Activated CD4-positive, CD25-positive, alpha-beta regulatory T cell treated with anti-CD3 and anti-CD28 coated beads, Interleukin-2, amount 50 U/mL, for 16 hours (primary cell): ENCODE measurements around the gene CACNA1B.
"Not testable (repeated sequence)": the region's sequence is repeated elsewhere in the genome, so short reads cannot be mapped to it uniquely, and the experiment has no call there.

Source experiments
- DNase-seq: peaks from one replicate; pipeline ENCODE4 v3.0.0-alpha.2; 2020; ENCODE audit warnings: low read depth, low spot score

The CACNA1B gene

DNA sequence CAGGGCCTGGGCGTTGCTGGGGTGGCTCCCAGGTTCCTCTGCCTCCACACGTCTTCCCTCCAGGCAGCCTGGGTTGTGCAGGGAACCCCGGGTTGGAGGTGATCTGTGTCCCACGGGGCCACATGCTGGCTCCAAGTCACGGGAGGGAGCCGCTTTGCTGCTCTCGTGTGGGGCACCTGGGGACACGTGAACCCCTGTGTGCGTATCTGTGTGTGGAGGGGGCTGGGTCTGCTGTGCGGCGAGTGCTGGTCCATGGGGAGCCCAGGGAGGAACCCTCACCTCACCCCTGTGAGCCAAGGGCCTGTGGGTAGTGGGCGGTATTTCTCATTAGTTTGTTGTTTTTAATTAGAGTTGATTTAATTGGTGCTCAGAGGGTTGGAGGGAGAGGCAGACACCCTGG, 7.5 kb downstream of the CACNA1B start:
- DNase-seq = not testable (repeated sequence)

DNA sequence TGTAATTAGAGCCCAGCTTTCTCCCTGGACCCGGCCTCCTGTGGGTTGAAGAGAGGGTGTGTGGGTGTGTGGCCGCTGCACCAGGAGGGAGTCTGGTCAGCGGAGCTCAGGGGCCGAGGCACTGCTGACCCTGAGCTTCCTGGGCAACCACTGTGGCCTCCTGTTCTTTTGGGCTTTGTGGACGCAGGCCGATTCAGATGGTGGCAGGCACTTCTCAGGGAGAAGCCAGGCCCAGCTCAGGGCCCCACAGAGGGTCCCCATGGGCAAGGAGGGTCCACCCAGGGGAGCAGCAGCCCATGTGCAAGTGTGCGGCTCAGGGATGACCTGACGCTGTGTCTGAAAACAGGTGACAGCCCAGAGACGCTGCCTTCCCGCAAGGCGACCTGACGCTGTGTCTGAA, 11.0 kb downstream of the CACNA1B start:
- not testable (repeated sequence) for DNase-seq

DNA sequence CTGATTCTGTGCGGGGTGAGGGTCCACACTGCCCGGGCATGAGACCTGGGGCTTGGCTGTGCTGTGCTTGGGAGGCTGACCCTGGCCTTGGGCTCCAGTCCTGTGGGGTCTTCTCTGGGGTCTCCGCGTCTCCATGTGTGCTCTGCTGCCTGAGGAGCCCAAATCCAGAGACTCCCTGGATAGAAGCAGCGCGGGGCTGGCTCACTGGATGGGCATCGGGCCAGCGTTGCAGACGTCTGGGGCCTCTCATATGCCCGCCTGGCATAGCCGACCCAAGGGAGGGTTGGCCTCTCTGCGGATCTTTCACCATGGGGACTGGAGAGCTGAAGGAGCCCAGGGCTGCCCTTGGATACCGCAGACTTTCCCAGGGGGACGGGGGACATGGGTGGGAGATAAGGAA, 12.4 kb downstream of the CACNA1B start:
- not testable (repeated sequence) for DNase-seq

DNA sequence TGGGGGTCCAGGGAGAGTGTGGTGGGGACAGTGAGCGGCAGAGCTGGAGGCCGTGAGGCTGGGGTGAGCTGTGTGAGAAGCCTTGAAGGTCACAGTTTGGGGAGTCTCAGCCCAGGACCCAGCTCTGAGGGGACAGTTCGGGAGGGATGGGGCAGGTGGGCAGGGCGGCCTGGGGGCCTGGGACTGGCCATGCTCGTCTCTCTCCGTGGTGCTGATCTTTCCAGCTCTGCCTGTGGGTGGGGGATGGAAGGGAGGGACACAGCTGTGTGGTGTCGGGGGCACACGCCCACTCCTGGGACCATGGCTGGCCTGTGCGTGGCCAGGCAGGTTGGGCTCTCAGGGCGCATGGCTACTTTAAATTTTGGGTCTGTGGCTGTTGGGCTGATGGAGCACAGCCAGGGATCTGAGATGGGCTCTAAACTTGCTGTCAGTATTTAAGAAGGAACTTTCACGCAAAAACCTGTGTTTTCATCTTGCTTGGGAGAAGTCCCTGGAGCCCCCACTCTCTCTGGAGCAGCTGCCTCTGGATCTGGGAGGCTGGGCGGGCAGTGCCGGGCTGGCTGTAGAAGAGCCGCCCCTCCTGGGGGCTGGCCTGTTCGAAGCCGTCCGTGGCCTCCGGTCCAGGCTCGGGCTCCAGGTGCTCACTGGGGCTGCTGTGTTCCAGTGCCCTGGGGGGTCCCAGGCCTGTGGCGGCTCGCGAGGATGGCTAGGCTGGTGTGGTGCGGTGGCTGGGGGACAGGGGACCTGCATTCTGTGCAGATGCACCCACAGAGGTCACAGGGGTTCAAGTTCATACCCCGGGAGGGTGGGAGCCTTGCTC, 13.4 kb downstream of the CACNA1B start:
- DNase-seq = not testable (repeated sequence)

DNA sequence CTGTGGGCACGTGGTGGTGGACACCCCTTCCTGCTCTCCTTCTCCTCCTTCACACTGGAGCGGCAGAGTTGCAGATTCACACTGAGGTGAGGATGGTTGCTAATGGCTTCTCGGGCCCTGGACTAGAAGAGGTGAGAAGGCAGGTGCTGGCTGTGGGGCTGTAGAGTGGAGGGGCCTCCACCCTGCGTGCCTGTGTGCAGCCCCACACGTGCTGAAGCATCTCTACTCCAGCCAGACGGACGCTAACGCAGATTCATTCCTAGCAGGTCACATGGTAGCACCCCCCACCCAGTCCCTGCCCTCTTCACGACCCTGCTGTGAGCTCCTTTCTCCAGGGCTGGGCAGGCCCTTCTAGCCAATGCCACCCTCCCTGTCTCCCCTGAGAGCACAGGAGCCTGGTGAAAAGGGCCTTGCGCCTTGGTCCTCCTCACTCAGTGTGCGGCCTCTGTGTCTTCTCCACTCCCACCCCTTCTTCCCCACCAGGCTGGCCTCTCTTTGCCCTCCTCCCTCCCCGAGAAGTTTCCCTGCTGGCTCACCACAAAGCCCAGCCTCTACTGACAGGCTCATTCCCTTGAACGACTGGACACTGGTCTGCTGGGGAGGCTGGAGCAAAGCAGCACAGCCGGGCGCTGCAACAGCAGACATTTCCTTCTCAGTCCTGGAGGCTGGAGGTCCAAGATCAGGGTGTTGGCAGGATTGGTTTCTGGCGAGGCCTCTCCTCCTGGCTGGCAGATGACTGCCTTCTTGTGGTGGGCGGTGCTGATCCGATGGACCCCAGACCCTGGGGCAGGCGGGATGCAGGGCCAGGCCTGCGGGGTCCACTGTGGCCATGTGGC, 14.2 kb downstream of the CACNA1B start:
- no peak for DNase-seq

DNA sequence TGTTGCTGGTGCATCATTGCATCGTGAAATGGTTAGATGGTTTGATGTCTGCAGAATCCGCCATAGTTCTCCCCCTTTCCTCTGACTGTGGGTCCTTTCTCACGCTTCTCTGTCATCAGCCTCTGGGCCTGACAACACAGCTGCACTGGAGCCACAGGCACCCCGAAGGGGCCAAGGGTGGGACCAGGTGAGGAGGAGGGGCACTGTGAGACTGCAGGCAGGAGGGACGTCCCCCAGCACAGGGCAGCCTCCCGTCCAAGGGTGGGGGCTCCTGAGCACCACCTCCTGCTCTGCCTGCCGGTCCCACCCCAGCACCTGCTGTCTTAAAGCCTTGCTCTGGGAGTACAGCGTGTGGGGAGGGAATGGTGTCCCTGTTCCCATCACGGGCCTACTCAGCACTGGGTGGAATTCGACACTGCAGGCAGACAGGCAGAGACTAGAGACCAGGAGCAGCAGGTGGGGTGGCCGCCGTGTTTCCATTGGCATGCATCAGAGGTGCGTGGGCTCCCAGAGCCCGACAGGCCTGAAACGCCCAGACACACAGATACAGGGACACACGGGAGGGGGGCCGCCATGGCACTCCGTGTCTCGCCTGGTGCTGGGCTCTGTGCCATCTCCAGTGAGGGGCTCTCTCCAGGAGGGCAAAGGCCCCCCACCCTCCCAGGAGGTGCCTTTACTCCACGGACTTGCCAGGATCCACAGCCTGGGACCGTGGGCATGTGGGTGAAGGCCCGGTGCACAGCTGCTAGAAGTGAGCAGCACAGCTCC, 15.0 kb downstream of the CACNA1B start:
- DNase-seq = no peak

DNA sequence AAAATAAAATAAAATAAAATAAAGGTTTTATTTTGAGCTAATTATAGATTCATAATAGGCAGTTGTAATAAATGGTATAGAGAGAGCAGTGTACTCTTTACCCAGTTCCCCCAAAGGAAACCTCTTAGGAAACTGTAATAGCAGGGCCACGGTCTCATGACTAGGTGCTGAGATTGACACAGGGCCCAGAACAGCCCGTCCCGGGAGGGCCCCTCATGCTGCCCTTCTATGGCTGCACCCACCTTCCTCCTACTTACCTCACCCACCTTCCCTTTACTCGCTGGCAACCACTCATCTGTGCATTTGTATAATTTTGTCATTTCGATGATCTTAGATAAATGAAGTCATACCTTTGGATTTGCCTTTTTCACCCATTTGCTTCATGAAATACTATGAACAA, 16.1 kb downstream of the CACNA1B start:
- no peak for DNase-seq

DNA sequence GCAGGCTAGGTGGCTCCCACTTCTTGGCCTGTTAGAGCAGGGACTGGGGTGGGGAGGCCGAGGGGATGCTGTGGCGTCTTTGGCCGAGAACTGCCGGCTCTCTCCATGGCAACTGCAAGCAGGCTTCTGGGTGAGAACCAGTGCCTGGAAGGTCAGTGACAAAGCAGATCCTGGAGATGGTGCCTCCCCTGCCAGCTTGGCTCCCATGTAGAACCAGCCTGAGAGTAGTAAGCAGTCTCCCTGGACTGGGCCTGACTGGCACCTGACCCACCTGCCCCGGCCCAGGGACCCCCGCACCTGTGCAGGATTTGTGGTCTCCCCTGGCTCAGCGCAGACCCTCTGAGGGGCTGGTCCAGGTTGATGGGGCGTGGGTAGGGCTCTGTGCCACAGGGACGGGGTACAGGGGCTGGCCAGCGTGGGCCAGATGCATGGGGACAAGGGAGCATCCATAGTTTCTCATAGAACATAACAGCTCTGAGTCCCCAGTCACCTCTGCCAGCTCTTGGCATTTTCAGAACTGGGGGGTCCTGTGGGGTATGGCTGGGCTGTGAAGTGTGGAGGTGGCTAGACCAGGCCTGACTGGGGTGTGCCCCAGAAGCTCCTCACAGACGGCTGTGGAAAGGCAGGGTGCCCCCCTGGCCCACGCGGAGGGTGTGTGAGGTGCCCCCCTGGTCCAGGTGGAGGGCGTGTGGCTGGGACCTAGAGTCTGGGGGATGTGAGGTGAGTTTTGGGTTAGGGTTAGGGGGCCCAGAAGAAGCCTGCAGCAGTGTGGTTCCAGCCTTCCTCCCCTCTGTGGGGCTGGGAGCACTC, 22.2 kb downstream of the CACNA1B start:
- no peak for DNase-seq

DNA sequence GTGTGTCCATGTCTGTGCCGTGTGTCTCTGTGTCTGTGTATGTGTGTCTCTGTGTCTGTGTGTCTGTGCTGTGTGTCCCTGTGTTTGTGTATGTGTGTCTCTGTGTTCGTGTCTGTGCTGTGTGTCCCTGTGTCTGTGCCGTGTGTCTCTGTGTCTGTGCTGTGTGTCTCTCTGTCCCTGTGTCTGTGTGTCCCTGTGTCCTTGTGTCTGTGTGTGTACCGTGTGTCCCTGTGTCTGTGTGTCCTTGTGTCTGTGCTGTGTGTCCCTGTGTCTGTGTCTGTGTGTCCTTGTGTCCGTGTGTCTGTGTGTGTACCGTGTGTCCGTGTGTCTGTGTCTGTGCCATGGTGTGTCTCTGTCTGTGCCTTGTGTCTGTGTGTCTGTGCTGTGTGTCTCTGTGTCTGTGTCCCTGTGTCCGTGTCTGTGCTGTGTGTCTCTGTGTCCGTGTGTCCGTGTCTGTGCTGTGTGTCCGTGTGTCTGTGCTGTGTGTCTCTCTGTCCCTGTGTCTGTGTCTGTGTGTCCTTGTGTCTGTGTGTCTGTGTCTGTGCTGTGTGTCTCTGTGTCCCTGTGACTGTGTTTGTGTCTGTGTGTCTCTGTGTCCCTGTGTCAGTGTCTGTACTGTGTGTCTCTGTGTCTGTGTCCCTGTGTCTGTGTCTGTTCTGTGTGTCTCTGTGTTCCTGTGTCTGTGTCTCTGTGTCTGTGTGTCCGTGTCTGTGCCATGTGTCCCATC, 23.2 kb downstream of the CACNA1B start:
- DNase-seq = no peak

DNA sequence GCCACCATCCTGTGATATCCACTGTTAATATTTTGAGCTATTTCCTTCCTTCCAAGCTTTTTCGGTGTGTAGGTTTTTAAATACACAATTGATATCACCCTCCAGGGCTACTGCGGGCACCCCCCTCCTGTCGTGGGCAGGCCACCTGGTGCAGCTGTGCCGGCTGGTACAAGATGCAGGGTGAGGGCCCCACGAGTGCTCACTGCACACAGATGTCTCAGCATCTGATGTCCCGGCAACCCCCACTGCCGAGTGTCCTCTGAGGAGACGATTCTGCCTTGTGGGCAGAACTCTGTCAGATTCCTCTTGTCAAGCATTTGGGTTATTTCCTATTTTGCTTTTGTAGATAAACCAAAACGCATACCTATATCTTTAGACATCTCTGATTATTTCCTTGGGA, 25.1 kb downstream of the CACNA1B start:
- no peak for DNase-seq

DNA sequence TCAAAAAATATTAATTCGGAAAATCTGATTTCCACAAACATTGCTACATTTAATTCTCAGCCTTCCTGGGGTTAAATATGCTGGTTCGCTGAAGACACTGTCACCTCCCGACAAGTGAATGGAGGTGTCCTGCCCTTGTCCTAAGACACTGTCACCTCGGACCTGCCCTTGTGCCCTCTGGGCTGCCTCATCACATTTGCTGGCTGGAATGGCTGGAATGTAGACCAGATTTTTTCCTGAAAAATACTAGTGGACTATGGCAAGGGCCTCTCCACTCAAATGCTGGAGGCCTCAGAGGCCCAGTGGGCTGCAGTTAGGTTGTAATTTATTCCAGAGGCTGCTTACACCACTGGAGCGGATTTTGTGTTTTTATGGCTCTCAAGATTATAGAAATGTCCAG, 28.2 kb downstream of the CACNA1B start:
- DNase-seq = no peak

DNA sequence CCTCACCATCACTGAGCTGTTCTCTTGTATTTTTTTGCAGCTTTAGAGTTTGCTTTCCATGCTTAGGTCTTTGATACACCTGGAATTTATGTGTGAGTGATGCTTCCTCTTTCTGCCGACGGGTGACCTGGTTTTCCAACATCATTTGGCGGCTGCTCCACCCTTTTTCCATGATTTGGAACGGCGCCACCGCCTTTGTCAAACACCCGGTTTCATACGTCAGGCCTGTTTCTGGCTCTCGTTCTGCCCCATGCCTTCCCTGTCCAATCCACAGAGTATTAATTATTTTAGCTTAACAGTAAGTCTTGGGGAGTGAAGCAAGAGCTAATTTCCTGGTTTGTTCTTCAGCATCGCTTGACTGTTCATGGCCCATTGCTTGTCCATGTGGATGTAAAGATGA, 30.2 kb downstream of the CACNA1B start:
- no peak for DNase-seq

DNA sequence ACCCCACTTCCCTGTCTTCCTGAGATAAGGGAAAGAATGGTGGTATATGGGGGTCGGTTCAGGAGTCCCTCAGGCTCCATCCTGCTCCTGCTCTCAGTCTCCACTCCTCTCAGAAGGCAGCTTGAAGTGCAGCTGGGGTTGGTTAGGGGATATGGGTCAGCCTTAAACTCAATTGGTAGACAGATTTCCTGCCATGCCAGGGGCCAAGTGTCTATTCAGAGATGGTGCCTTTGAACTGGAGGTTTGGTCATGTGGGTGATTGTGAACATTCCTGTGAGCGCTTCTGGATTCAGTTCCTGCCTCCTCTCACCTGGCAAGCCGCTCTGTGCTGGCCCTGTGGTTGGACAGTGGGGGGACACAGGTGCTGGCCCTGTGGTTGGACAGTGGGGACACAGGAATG, 35.1 kb downstream of the CACNA1B start:
- no peak for DNase-seq

DNA sequence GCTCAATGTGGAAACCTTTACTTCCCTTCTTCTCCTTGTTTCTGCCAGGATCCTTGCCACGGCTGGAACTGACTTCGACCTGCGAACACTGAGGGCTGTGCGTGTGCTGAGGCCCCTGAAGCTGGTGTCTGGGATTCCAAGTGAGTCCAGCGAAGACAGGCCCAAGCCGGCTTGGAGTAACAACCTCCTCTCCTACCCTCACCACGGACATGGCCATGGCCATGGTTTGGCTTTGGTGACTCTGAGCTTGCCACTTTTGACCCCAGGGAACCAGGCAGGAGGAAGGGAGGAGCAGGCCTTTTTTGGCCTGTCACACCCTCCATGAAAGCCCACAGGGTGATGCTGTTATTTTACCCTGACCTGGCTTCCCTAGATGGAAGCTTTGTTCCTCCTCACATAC, 35.5 kb downstream of the CACNA1B start:
- DNase-seq = no peak

DNA sequence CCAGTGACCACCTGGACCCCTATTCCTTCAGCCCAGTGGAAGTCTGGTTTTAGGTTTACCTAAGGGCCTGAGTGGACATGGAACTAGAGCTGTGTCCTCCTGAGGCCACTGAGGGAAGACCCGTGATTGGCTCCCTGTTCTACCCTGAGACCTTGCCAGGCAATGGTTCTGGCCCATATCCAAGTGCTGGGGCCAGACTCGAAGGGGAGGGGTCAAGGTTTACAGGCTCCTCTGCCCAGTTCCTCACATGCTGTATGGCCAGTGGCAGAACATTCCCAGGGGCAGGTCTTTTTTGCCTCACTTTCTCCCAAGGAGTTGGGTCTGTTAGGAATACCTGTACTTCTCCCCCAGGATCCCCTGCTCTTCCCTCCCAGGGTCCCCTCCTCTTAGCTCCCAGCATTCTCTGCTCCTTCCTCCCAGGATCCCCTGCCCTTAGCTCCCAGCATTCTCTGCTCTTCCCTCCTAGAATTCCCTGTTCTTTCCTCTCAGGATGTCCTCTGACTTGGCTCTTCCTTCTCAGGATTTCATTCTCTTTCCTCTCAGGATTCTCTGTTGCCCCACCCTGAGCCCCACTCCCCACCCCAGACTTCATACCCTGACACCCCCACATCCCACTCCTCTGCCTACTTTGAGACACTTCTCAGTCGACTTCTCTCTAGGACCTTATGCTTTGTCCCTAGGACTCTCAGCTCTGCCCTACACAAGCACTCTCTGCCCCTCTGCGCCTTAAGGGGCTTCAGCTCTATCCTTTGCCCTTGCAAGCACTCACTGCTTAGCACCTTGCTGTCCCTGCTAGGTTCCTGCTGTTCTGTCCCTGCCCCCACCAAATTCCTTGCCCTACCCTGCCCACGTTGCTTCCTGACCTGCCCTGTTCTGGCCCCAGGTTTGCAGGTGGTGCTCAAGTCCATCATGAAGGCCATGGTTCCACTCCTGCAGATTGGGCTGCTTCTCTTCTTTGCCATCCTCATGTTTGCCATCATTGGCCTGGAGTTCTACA, 36.5 kb downstream of the CACNA1B start:
- DNase-seq = no peak

DNA sequence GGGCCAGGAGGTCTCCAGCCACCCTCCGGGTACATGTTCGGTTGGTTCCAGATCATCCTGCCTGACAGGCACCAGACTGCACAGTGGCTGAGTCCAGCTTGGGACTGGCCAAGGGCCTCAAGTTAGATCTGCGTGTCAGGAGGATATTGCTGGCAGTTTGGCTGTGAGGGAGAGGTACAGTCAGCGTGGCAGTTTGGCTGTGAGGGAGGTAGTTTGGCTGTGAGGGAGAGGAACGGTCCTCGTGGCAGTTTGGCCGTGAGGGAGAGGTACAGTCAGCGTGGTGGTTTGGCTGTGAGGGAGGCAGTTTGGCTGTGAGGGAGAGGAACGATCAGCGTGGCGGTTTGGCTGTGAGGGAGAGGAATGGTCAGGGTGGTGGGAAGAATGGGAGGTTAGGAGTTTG, 39.0 kb downstream of the CACNA1B start:
- DNase-seq = no peak

DNA sequence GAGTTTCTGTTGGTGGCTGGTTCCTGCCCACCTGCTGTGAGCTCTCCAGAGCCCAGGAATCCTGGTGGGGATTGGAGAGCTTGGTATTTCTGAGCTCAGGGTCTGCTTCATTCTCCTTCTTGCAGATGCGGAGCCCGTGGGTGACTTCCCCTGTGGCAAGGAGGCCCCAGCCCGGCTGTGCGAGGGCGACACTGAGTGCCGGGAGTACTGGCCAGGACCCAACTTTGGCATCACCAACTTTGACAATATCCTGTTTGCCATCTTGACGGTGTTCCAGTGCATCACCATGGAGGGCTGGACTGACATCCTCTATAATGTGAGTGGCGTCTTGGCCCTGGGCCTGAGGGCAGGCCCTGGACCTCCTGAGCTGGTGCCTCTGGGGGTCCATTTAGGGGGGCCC, 39.5 kb downstream of the CACNA1B start:
- no peak for DNase-seq

DNA sequence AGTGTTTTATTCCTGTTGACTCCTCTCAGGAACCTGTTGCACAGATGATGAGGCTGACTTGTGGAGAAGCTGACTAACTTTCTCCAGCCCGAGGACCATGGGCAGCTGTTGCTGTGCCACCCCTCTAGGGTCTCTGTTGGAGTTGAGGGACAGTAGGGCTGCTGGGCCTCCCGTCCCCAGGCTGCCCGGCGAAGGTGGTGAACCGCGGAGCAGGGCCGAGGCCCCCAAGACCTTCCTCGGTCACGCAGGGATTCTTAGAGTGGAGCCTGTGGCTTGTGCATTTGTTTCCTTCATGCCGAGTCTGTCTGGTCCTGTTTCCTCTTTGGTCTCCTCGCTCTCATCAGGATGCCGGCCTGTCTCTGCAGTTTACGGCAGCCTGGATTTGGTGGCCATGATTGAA, 40.2 kb downstream of the CACNA1B start:
- DNase-seq = no peak

DNA sequence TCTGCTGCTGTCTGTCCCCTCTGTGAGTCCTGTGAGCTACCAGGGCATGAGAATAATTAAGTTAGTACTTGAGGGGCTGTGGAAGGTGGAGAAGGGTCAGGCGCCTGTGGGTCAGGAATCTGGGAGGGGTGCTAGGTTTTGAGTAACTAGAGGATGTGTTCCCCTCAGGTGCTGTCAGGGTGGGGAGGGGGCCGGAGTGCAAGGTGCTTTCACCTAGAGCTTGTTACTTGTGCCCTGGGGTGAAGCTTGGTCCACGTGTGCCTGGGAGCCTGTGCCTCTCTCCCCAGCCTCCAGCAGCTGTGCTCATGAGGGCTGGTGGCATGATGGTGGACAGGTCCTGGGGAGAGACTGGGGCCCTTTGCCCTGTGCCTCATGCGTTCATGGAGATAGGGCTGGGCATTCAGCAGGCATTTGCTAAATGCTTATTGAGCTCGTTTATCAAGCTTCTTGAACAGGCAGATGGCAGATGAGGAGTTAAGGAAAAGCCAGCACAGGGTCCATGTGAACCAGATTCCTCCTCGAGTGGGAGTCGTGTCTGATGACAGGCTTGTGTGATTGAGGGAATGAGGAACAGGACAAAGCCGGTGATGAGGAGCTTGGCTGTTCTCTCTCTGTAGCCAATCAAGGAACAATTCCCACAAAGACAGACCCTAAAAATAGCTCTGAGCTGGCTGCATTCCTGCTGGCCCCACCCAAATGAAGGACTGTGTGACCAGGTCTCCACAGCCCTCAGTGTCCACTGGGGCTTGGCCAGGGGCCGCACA, 40.9 kb downstream of the CACNA1B start:
- DNase-seq = no peak
